Measurements from ENCODE around the gene SH3BP4. TPM values are rescaled to one million over a fixed set of nuclear protein-coding genes. Genes with fewer than 3 reads are reported as not detected.
A peak's percentile ranks its signal among the peaks of the same experiment; 100 is the strongest.

The SH3BP4 gene
- total and polyA plus RNA-seq, 2 experiments from 2014 or later, result 59.3 to 100 TPM

- Histone ChIP-seq H3K27me3 (replicated peaks; ENCODE audit: insufficient read depth) (no peaks in the 10 kb centered on the region), H3K36me3 (ENCODE audit: low read depth) (0 out of 2 replicates have a peak, but pooled peaks cover 7% of the 10 kb centered on the region), H3K9me2 (ENCODE audit: insufficient read depth) (no peaks in the 10 kb centered on the region), H3K9me3 (ENCODE audit: low read depth) (no peaks in the 10 kb centered on the region), H2AFZ (no peak overlapping the region), H3K27ac (0 out of 2 replicates have a peak overlapping the region, but pooled peaks have one; percentile 20), H3K9ac (no peak overlapping the region), H3K4me1 (ENCODE audit: insufficient read depth) (peaks cover 60% of the 10 kb centered on the region), H3K79me2 (ENCODE audit: insufficient read depth) (peaks cover 100% of the 10 kb centered on the region), H3K4me3 (no peak overlapping the region), H4K20me1 (ENCODE audit: insufficient read depth) (peaks cover 27% of the 10 kb centered on the region), H3K4me2 (ENCODE audit: unreplicated experiment) (peak overlapping the region; percentile 43), H3F3A (ENCODE audit: insufficient read depth) (peaks cover 77% of the 10 kb centered on the region)
- 81 to 86% methylated on average over 7 of the region's 7 CpGs for WGBS, 2 experiments (ENCODE audit: low coverage in 1 of 2, low lambda C conversion rate in 2 of 2, missing lambda C conversion rate in 2 of 2)
- TF ChIP-seq EZH2phosphoT487 (IDR thresholded peaks at IDR 0.05; ENCODE audit: insufficient read depth, low read depth), result no peak
- TF ChIP-seq EZH2 (IDR thresholded peaks at IDR 0.05; ENCODE audit: insufficient read depth, poor library complexity, severe bottlenecking), result no peak
- in situ Hi-C loops (cut with MboI), result loop anchor here (25.0 kb wide), 1 partner anchor 408 kb away; no protein-coding TSS in a partner anchor
- DNase-seq, result no peak
Measured at GRCh38 chr2:234970099-234970440, 18.3 kb downstream of the SH3BP4 start.

GRCh38 chr2:234970477-234970882, 18.7 kb downstream of the SH3BP4 start:
- in situ Hi-C loops (cut with MboI), result loop anchor here (25.0 kb wide), 1 partner anchor 408 kb away; no protein-coding TSS in a partner anchor
- H3F3A ChIP-seq (ENCODE audit: insufficient read depth), result peaks cover 73% of the 10 kb centered on the region
- H3K27ac ChIP-seq, result 0 out of 2 replicates have a peak overlapping the region, but pooled peaks have one; percentile 20
- H3K9me2 ChIP-seq (ENCODE audit: insufficient read depth), result no peaks in the 10 kb centered on the region
- no peak overlapping the region for H3K9ac ChIP-seq
- peaks cover 23% of the 10 kb centered on the region for H4K20me1 ChIP-seq (ENCODE audit: insufficient read depth)
- no peak overlapping the region for H2AFZ ChIP-seq
- H3K36me3 ChIP-seq (ENCODE audit: low read depth), result 0 out of 2 replicates have a peak, but pooled peaks cover 7% of the 10 kb centered on the region
- no peaks in the 10 kb centered on the region for H3K9me3 ChIP-seq (ENCODE audit: low read depth)
- DNase-seq, result peak; percentile 63
- H3K79me2 ChIP-seq (ENCODE audit: insufficient read depth), result peaks cover 100% of the 10 kb centered on the region
- 72 to 76% methylated on average over 13 of the region's 13 CpGs for WGBS, 2 experiments (ENCODE audit: low coverage in 1 of 2, low lambda C conversion rate in 2 of 2, missing lambda C conversion rate in 2 of 2)
- TF ChIP-seq EZH2phosphoT487 (IDR thresholded peaks at IDR 0.05; ENCODE audit: insufficient read depth, low read depth), result no peak
- TF ChIP-seq EZH2 (IDR thresholded peaks at IDR 0.05; ENCODE audit: insufficient read depth, poor library complexity, severe bottlenecking), result no peak
- peaks cover 60% of the 10 kb centered on the region for H3K4me1 ChIP-seq (ENCODE audit: insufficient read depth)
- no peaks in the 10 kb centered on the region for H3K27me3 ChIP-seq (replicated peaks; ENCODE audit: insufficient read depth)
- H3K4me2 ChIP-seq (ENCODE audit: unreplicated experiment), result peak overlapping the region; percentile 43
- no peak overlapping the region for H3K4me3 ChIP-seq

- H4K20me1 ChIP-seq (ENCODE audit: insufficient read depth), result peaks cover 19% of the 10 kb centered on the region
- peaks cover 62% of the 10 kb centered on the region for H3F3A ChIP-seq (ENCODE audit: insufficient read depth)
- 0 out of 2 replicates have a peak, but pooled peaks cover 7% of the 10 kb centered on the region for H3K36me3 ChIP-seq (ENCODE audit: low read depth)
- H3K4me1 ChIP-seq (ENCODE audit: insufficient read depth), result peaks cover 57% of the 10 kb centered on the region
- peaks cover 100% of the 10 kb centered on the region for H3K79me2 ChIP-seq (ENCODE audit: insufficient read depth)
- 97 to 98% methylated on average over 7 of the region's 7 CpGs for WGBS, 2 experiments (ENCODE audit: low coverage in 1 of 2, low lambda C conversion rate in 2 of 2, missing lambda C conversion rate in 2 of 2)
- TF ChIP-seq EZH2 (IDR thresholded peaks at IDR 0.05; ENCODE audit: insufficient read depth, poor library complexity, severe bottlenecking) (no peak), EZH2phosphoT487 (IDR thresholded peaks at IDR 0.05; ENCODE audit: insufficient read depth, low read depth) (no peak)
- H3K4me2 ChIP-seq (ENCODE audit: unreplicated experiment), result no peak overlapping the region
- H3K9me2 ChIP-seq (ENCODE audit: insufficient read depth), result no peaks in the 10 kb centered on the region
- H3K4me3 ChIP-seq, result no peak overlapping the region
- no peaks in the 10 kb centered on the region for H3K9me3 ChIP-seq (ENCODE audit: low read depth)
- no peak overlapping the region for H3K27ac ChIP-seq
- no peak for DNase-seq
- H3K9ac ChIP-seq, result no peak overlapping the region
- in situ Hi-C loops (cut with MboI), result loop anchor here (25.0 kb wide), 1 partner anchor 409 kb away; no protein-coding TSS in a partner anchor
- no peaks in the 10 kb centered on the region for H3K27me3 ChIP-seq (replicated peaks; ENCODE audit: insufficient read depth)
- no peak overlapping the region for H2AFZ ChIP-seq
Measured at GRCh38 chr2:234971496-234971895, 19.7 kb downstream of the SH3BP4 start.

- Histone ChIP-seq H3F3A (ENCODE audit: insufficient read depth) (peaks cover 57% of the 10 kb centered on the region), H4K20me1 (ENCODE audit: insufficient read depth) (peaks cover 19% of the 10 kb centered on the region), H2AFZ (no peak overlapping the region), H3K36me3 (ENCODE audit: low read depth) (0 out of 2 replicates have a peak, but pooled peaks cover 7% of the 10 kb centered on the region), H3K79me2 (ENCODE audit: insufficient read depth) (peaks cover 100% of the 10 kb centered on the region), H3K9me2 (ENCODE audit: insufficient read depth) (no peaks in the 10 kb centered on the region), H3K9ac (no peak overlapping the region), H3K4me1 (ENCODE audit: insufficient read depth) (peaks cover 59% of the 10 kb centered on the region), H3K27ac (no peak overlapping the region), H3K4me3 (no peak overlapping the region), H3K27me3 (replicated peaks; ENCODE audit: insufficient read depth) (no peaks in the 10 kb centered on the region), H3K4me2 (ENCODE audit: unreplicated experiment) (no peak overlapping the region), H3K9me3 (ENCODE audit: low read depth) (no peaks in the 10 kb centered on the region)
- no peak for TF ChIP-seq EZH2phosphoT487 (IDR thresholded peaks at IDR 0.05; ENCODE audit: insufficient read depth, low read depth)
- no peak for TF ChIP-seq EZH2 (IDR thresholded peaks at IDR 0.05; ENCODE audit: insufficient read depth, poor library complexity, severe bottlenecking)
- in situ Hi-C loops (cut with MboI), result loop anchor here (25.0 kb wide), 1 partner anchor 411 kb away; no protein-coding TSS in a partner anchor
- 59 to 60% methylated on average over 8 of the region's 8 CpGs for WGBS, 2 experiments (ENCODE audit: low coverage in 1 of 2, low lambda C conversion rate in 2 of 2, missing lambda C conversion rate in 2 of 2)
- peak; percentile 55 for DNase-seq
Measured at GRCh38 chr2:234973008-234973407, 21.2 kb downstream of the SH3BP4 start.

Data from GM23248 (cell line).